Hepatocyte (in vitro differentiated cells): Measurements from ENCODE around the gene NOP56.

Source experiments
- CTCF ChIP-seq: fragments of 200-600 bp; sonication (generic); IDR thresholded peaks from 2 replicates; pipeline ENCODE4 v1.5.1; 2016; ENCODE audit warnings: antibody characterized with exemption, mild to moderate bottlenecking; ENCODE audit not compliant: poor library complexity
- EZH2 ChIP-seq: fragments of 200-600 bp; sonication (generic); IDR thresholded peaks from 2 replicates; pipeline ENCODE4 v1.6.1; 2016; ENCODE audit warnings: antibody characterized with exemption, mild to moderate bottlenecking, borderline replicate concordance
- EZH2phosphoT487 ChIP-seq: fragments of 200-600 bp; sonication (generic); IDR thresholded peaks from one replicate; pipeline ENCODE4 v1.6.1; 2018; ENCODE audit warnings: antibody characterized with exemption, mild to moderate bottlenecking, low read depth, moderate library complexity; ENCODE audit not compliant: unreplicated experiment, severe bottlenecking

DNA sequence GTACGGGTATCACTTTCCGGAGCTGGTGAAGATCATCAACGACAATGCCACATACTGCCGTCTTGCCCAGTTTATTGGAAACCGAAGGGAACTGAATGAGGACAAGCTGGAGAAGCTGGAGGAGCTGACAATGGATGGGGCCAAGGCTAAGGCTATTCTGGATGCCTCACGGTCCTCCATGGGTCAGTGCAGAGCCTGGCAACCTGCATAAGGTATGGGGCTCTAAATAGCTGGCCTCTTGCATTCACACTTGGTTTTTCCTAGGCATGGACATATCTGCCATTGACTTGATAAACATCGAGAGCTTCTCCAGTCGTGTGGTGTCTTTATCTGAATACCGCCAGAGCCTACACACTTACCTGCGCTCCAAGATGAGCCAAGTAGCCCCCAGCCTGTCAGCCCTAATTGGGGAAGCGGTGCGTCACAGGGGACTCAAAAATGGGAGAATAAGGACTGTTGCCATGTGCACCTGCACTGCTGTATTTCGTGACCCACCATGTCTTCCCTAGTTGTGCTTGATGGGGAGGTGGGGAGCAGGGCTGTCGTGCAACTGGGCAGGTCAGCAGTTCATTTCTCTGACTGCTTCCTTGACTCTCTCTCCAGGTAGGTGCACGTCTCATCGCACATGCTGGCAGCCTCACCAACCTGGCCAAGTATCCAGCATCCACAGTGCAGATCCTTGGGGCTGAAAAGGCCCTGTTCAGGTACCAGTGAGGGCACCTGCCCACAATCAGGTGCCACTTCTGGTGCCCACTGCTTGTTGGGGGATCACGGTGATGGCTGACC is 3.1 kb downstream of the NOP56 start:
- TF ChIP-seq CTCF (no peak), EZH2 (no peak), EZH2phosphoT487 (no peak)
